ENCODE measurements around the gene USH1C. TPM values are rescaled to one million over a fixed set of nuclear protein-coding genes. Genes with fewer than 3 reads are reported as not detected.
A peak's percentile ranks its signal among the peaks of the same experiment; 100 is the strongest.

The USH1C gene
- total RNA-seq, 1 donor, result not detected

DNA sequence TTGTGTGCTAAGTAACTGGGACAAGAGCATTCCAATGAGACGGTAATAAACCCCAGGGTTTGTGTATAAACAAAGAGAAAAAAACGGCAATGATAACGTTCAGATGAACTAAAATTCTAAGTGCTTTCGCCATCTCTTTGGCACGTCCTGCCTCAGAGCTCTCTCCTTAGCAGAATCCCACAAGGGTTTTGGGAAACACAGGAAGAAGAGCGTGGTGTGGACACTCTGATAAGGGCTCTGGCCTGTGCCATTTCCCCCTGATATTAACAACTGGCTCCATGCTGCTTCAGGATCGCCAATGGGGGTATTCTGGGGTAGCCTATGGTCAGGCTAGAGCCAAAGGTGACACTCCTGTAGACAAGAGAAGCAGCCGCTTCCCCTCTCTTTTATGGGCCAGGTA is 85.9 kb downstream of the USH1C start:
- H3K4me2 ChIP-seq (ENCODE audit: insufficient read depth, low read length), result no peak overlapping the region
- H3K27me3 ChIP-seq (ENCODE audit: insufficient read depth, low read length), result peaks cover 30% of the 10 kb centered on the region
- no peaks in the 10 kb centered on the region for H4K20me1 ChIP-seq (ENCODE audit: insufficient read depth, low read length)
- no peaks in the 10 kb centered on the region for H3K4me1 ChIP-seq (ENCODE audit: insufficient read depth, low read length)
- H2AFZ ChIP-seq (ENCODE audit: low read length), result no peak overlapping the region
- peak; percentile 57 for DNase-seq (ENCODE audit: insufficient read length, low spot score, missing footprints)
- no peaks in the 10 kb centered on the region for H3K36me3 ChIP-seq (ENCODE audit: insufficient read depth, low read length)
- H3K79me2 ChIP-seq (ENCODE audit: insufficient read depth, low read length), result no peaks in the 10 kb centered on the region
- no peak overlapping the region for H3K27ac ChIP-seq (ENCODE audit: low read depth, low read length)
- H3K9me3 ChIP-seq (ENCODE audit: low read depth, low read length), result no peaks in the 10 kb centered on the region
- no peak overlapping the region for H3K4me3 ChIP-seq (ENCODE audit: insufficient read depth, low read length)
- TF ChIP-seq, protein P1, sequence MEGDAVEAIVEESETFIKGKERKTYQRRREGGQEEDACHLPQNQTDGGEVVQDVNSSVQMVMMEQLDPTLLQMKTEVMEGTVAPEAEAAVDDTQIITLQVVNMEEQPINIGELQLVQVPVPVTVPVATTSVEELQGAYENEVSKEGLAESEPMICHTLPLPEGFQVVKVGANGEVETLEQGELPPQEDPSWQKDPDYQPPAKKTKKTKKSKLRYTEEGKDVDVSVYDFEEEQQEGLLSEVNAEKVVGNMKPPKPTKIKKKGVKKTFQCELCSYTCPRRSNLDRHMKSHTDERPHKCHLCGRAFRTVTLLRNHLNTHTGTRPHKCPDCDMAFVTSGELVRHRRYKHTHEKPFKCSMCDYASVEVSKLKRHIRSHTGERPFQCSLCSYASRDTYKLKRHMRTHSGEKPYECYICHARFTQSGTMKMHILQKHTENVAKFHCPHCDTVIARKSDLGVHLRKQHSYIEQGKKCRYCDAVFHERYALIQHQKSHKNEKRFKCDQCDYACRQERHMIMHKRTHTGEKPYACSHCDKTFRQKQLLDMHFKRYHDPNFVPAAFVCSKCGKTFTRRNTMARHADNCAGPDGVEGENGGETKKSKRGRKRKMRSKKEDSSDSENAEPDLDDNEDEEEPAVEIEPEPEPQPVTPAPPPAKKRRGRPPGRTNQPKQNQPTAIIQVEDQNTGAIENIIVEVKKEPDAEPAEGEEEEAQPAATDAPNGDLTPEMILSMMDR (IDR thresholded peaks at IDR 0.05; ENCODE audit: extremely low read depth, low read depth, low read length), result no peak

DNA sequence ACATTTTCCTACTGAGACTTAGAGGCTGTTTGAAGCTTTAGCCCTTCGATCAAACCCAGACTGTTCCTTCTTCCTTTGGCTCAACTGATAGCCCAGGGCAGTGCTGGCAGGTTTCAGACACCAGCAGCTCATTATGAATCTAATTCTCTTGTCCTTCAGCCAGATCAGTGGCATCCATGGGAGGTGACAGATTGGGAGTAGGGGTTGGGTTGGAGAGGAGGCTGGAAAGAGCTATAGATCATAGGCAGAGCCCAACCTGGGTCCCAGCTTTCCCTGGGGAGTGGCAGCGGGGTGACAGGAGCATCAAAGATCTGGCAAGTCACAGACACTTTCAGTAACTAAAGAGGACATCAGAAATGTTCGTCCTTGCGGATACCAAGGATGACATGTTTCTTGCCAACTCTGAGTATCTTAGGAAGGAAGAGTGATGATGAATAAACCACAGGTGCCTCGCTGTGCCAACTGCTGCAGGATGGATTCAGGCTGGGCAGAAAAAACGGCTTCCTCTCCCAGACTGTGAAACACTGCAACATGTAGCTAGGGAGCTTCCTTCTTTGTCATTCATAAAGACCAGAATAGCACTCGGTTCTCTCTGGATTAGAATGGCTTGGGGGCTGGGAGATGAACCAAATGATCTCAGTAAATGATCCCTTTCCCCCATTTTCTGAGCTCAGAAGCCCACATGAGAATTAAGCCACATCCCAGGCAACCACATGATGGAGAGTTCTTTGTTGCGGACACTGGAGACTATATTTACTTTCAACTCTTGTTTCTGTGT is 86.6 kb downstream of the USH1C start:
- TF ChIP-seq, protein P1 (IDR thresholded peaks at IDR 0.05; ENCODE audit: extremely low read depth, low read depth, low read length), result no peak
- Histone ChIP-seq H3K4me1 (ENCODE audit: insufficient read depth, low read length) (no peaks in the 10 kb centered on the region), H3K27me3 (ENCODE audit: insufficient read depth, low read length) (peaks cover 32% of the 10 kb centered on the region), H3K79me2 (ENCODE audit: insufficient read depth, low read length) (no peaks in the 10 kb centered on the region), H3K4me3 (ENCODE audit: insufficient read depth, low read length) (no peak overlapping the region), H2AFZ (ENCODE audit: low read length) (no peak overlapping the region), H3K27ac (ENCODE audit: low read depth, low read length) (no peak overlapping the region), H4K20me1 (ENCODE audit: insufficient read depth, low read length) (no peaks in the 10 kb centered on the region), H3K36me3 (ENCODE audit: insufficient read depth, low read length) (no peaks in the 10 kb centered on the region), H3K9me3 (ENCODE audit: low read depth, low read length) (no peaks in the 10 kb centered on the region), H3K4me2 (ENCODE audit: insufficient read depth, low read length) (no peak overlapping the region)
- DNase-seq (ENCODE audit: insufficient read length, low spot score, missing footprints), result peak; percentile 17

DNA sequence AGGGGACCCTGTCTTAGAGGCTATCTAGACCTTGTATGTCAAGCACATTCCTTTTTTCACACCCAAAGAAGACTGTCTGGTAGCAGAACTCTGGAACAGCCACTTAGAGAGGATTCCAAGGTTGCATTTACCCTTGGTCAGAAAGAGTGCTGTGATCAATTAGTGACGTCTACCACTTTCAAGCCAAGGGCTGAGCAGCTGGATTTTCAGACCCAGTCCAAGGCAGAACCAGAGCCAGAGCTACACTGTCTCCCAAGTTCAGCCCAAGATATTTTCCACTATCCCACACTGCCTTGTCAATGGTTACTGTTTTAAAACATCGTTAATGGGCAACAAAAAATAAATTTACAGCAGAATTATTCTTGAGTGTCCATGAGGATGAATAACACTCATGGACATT is 91.5 kb downstream of the USH1C start:
- TF ChIP-seq, protein P1 (IDR thresholded peaks at IDR 0.05; ENCODE audit: extremely low read depth, low read depth, low read length), result no peak
- Histone ChIP-seq H3K4me2 (ENCODE audit: insufficient read depth, low read length) (no peak overlapping the region), H3K27ac (ENCODE audit: low read depth, low read length) (no peak overlapping the region), H3K4me1 (ENCODE audit: insufficient read depth, low read length) (no peaks in the 10 kb centered on the region), H3K9me3 (ENCODE audit: low read depth, low read length) (no peaks in the 10 kb centered on the region), H2AFZ (ENCODE audit: low read length) (no peak overlapping the region), H4K20me1 (ENCODE audit: insufficient read depth, low read length) (no peaks in the 10 kb centered on the region), H3K79me2 (ENCODE audit: insufficient read depth, low read length) (no peaks in the 10 kb centered on the region), H3K4me3 (ENCODE audit: insufficient read depth, low read length) (no peak overlapping the region), H3K36me3 (ENCODE audit: insufficient read depth, low read length) (no peaks in the 10 kb centered on the region), H3K27me3 (ENCODE audit: insufficient read depth, low read length) (peaks cover 27% of the 10 kb centered on the region)
- DNase-seq (ENCODE audit: insufficient read length, low spot score, missing footprints), result no peak

GRCh38 chr11:17449158-17449557 is 95.1 kb downstream of the USH1C start:
- Histone ChIP-seq H3K27ac (ENCODE audit: low read depth, low read length) (no peak overlapping the region), H3K27me3 (ENCODE audit: insufficient read depth, low read length) (peaks cover 11% of the 10 kb centered on the region), H3K4me3 (ENCODE audit: insufficient read depth, low read length) (no peak overlapping the region), H3K36me3 (ENCODE audit: insufficient read depth, low read length) (no peaks in the 10 kb centered on the region), H2AFZ (ENCODE audit: low read length) (no peak overlapping the region), H3K79me2 (ENCODE audit: insufficient read depth, low read length) (no peaks in the 10 kb centered on the region), H3K9me3 (ENCODE audit: low read depth, low read length) (no peaks in the 10 kb centered on the region), H3K4me1 (ENCODE audit: insufficient read depth, low read length) (no peaks in the 10 kb centered on the region), H4K20me1 (ENCODE audit: insufficient read depth, low read length) (no peaks in the 10 kb centered on the region), H3K4me2 (ENCODE audit: insufficient read depth, low read length) (no peak overlapping the region)
- no peak for DNase-seq (ENCODE audit: insufficient read length, low spot score, missing footprints)
- TF ChIP-seq, protein P1 (IDR thresholded peaks at IDR 0.05; ENCODE audit: extremely low read depth, low read depth, low read length), result no peak
